Fibroblast of lung (primary cell): Measurements from ENCODE around the gene KCNK17. TPM values are rescaled to one million over a fixed set of nuclear protein-coding genes. Genes with fewer than 3 reads are reported as not detected.

Experiments used
- DNase-seq, 2 donors: peaks; one replicate each; pipeline versions ENCODE4 v3.0.0 to v3.0.0-alpha.2; 2010; ENCODE audit warnings: low read depth in 2 of 2
- H2AFZ ChIP-seq: 2 replicates; pipeline ENCODE4 v1.5.1; 2012; ENCODE audit warnings: low read length, control low read depth, inconsistent platforms
- H3K27ac ChIP-seq: 2 replicates; pipeline ENCODE4 v1.5.1; 2011; ENCODE audit warnings: low read length, control low read depth; ENCODE audit not compliant: insufficient read depth
- H3K27me3 ChIP-seq: 2 replicates; pipeline ENCODE4 v1.5.1; 2011; ENCODE audit warnings: mild to moderate bottlenecking, low read length; ENCODE audit not compliant: control insufficient read depth, insufficient read depth
- H3K36me3 ChIP-seq: 2 replicates; pipeline ENCODE4 v1.5.1; 2011; ENCODE audit warnings: low read length; ENCODE audit not compliant: control insufficient read depth, insufficient read depth
- H3K4me1 ChIP-seq: 2 replicates; pipeline ENCODE4 v1.5.1; 2011; ENCODE audit warnings: low read length; ENCODE audit not compliant: control insufficient read depth, insufficient read depth; ENCODE audit errors: extremely low read depth
- H3K4me2 ChIP-seq: 2 replicates; pipeline ENCODE4 v1.5.1; 2011; ENCODE audit warnings: low read length, control low read depth; ENCODE audit not compliant: insufficient read depth; ENCODE audit errors: extremely low read depth
- H3K4me3 ChIP-seq, 4 experiments: fragments of 200-600 bp in 1 of 4; sonication (generic) in 1 of 4; replicated peaks in 1 of 4; 2 replicates each; pipeline ENCODE4 v1.5.1; 2011 to 2016; ENCODE audit warnings: low read length in 4 of 4, low read depth in 3 of 4, mild to moderate bottlenecking in 3 of 4, control low read depth in 2 of 4, inconsistent platforms in 1 of 4, mixed read lengths in 1 of 4; ENCODE audit not compliant: insufficient read depth in 1 of 4; ENCODE audit errors: control extremely low read depth in 1 of 4
- H3K79me2 ChIP-seq: 2 replicates; pipeline ENCODE4 v1.5.1; 2012; ENCODE audit warnings: mild to moderate bottlenecking, low read length, inconsistent platforms; ENCODE audit not compliant: control insufficient read depth, insufficient read depth
- H3K9ac ChIP-seq: 2 replicates; pipeline ENCODE4 v1.5.1; 2011; ENCODE audit warnings: mild to moderate bottlenecking, low read length, control low read depth; ENCODE audit not compliant: insufficient read depth
- H3K9me3 ChIP-seq: 2 replicates; pipeline ENCODE4 v1.5.1; 2012; ENCODE audit warnings: low read depth, low read length; ENCODE audit not compliant: control insufficient read depth, insufficient read depth
- H4K20me1 ChIP-seq: 2 replicates; pipeline ENCODE4 v1.5.1; 2011; ENCODE audit warnings: low read length; ENCODE audit not compliant: control insufficient read depth, insufficient read depth; ENCODE audit errors: extremely low read depth
- CTCF ChIP-seq, 2 donors: IDR thresholded peaks in 1 of 2; conservative IDR thresholded peaks in 1 of 2; 1 replicate in 1 of 2; 2 replicates in 1 of 2; pipeline ENCODE4 v1.5.1; 2011 to 2012; ENCODE audit warnings: low read length in 2 of 2, control low read depth in 1 of 2, inconsistent platforms in 1 of 2, low read depth in 1 of 2, mild to moderate bottlenecking in 1 of 2
- EZH2 ChIP-seq: IDR thresholded peaks from 2 replicates; pipeline ENCODE4 v1.5.1; 2012; ENCODE audit warnings: low read length, control low read depth, mild to moderate bottlenecking; ENCODE audit errors: missing control alignments
- polyA plus RNA-seq, 2 donors: library from polyadenylated mRNA; depleted of rRNA in 1 of 2; stranded (reverse) in 1 of 2; unstranded in 1 of 2; fragments of >200 nt; gene quantifications; 2 replicates each; pipeline ENCODE4 v1.2.1, GENCODE V29; 2011 to 2012; ENCODE audit warnings: missing spikeins in 1 of 2
- total RNA-seq: library from RNA; depleted of rRNA; stranded (reverse); fragments of >200 nt; gene quantifications from 2 replicates; pipeline ENCODE4 v1.2.1, GENCODE V29; 2014

The KCNK17 gene
- total and polyA plus RNA-seq, 2 donors (not counting 1 experiment from before 2014, with no cell fraction given) = not detected

GRCh38 chr6:39347906-39348585 lies 33.8 kb upstream of the KCNK17 start:
- Histone ChIP-seq H3K9me3 (no peaks in the 10 kb centered on the region), H4K20me1 (no peaks in the 10 kb centered on the region), H3K9ac (no peak overlapping the region), H3K4me1 (no peaks in the 10 kb centered on the region), H3K36me3 (no peaks in the 10 kb centered on the region), H2AFZ (no peak overlapping the region), H3K79me2 (no peaks in the 10 kb centered on the region), H3K4me2 (no peak overlapping the region), H3K27ac (no peak overlapping the region), H3K4me3 (no peak overlapping the region), H3K27me3 (no peaks in the 10 kb centered on the region)
- DNase-seq = peak; percentile 33 to 66
- peak; percentile 94 to 96 for TF ChIP-seq CTCF (conservative IDR thresholded peaks at IDR 0.05 in 1 of 2, IDR thresholded peaks at IDR 0.05 in 1 of 2; ENCODE audit: low read depth in 1 of 2, low read length in 2 of 2)
- TF ChIP-seq EZH2 = no peak

- no peaks in the 10 kb centered on the region for H3K36me3 ChIP-seq
- no peaks in the 10 kb centered on the region for H4K20me1 ChIP-seq
- H3K4me2 ChIP-seq = no peak overlapping the region
- no peak overlapping the region for H2AFZ ChIP-seq
- no peak overlapping the region for H3K9ac ChIP-seq
- no peaks in the 10 kb centered on the region for H3K79me2 ChIP-seq
- H3K9me3 ChIP-seq = no peaks in the 10 kb centered on the region
- TF ChIP-seq EZH2 = no peak
- no peak for TF ChIP-seq CTCF (conservative IDR thresholded peaks at IDR 0.05 in 1 of 2, IDR thresholded peaks at IDR 0.05 in 1 of 2; ENCODE audit: low read depth in 1 of 2, low read length in 2 of 2)
- DNase-seq = no peak
- H3K4me1 ChIP-seq = no peaks in the 10 kb centered on the region
- no peak overlapping the region for H3K27ac ChIP-seq
- no peaks in the 10 kb centered on the region for H3K27me3 ChIP-seq
- H3K4me3 ChIP-seq = no peak overlapping the region
Measured at GRCh38 chr6:39347206-39347605, 33.0 kb upstream of the KCNK17 start.

GRCh38 chr6:39344821-39345280 lies 30.6 kb upstream of the KCNK17 start:
- no peak overlapping the region for H3K4me2 ChIP-seq
- TF ChIP-seq CTCF (conservative IDR thresholded peaks at IDR 0.05 in 1 of 2, IDR thresholded peaks at IDR 0.05 in 1 of 2; ENCODE audit: low read depth in 1 of 2, low read length in 2 of 2) = no peak
- H3K4me1 ChIP-seq = no peaks in the 10 kb centered on the region
- no peaks in the 10 kb centered on the region for H3K27me3 ChIP-seq
- H2AFZ ChIP-seq = no peak overlapping the region
- no peaks in the 10 kb centered on the region for H3K79me2 ChIP-seq
- no peak for DNase-seq
- H3K4me3 ChIP-seq = no peak overlapping the region
- H3K9ac ChIP-seq = no peak overlapping the region
- H3K9me3 ChIP-seq = no peaks in the 10 kb centered on the region
- no peaks in the 10 kb centered on the region for H3K36me3 ChIP-seq
- H4K20me1 ChIP-seq = no peaks in the 10 kb centered on the region
- no peak overlapping the region for H3K27ac ChIP-seq
